ENCODE results near the gene ITGB8. TPM values are rescaled to one million over a fixed set of nuclear protein-coding genes. Genes with fewer than 3 reads are reported as not detected.
A peak's percentile ranks its signal among the peaks of the same experiment; 100 is the strongest.

Gene ITGB8
- total and polyA plus RNA-seq, 2 experiments from 2014 or later, result 3.3 to 9.9 TPM

- H3K4me3 ChIP-seq, result no peak overlapping the region
- no peak overlapping the region for H3K4me2 ChIP-seq (ENCODE audit: unreplicated experiment)
- H3K9me3 ChIP-seq (ENCODE audit: low read depth), result no peaks in the 10 kb centered on the region
- H3F3A ChIP-seq (ENCODE audit: insufficient read depth), result no peaks in the 10 kb centered on the region
- H3K27ac ChIP-seq, result no peak overlapping the region
- no peak overlapping the region for H3K9ac ChIP-seq
- no peak overlapping the region for H2AFZ ChIP-seq
- no peak for TF ChIP-seq EZH2 (IDR thresholded peaks at IDR 0.05; ENCODE audit: insufficient read depth, poor library complexity, severe bottlenecking)
- TF ChIP-seq EZH2phosphoT487 (IDR thresholded peaks at IDR 0.05; ENCODE audit: insufficient read depth, low read depth), result no peak
- no peaks in the 10 kb centered on the region for H4K20me1 ChIP-seq (ENCODE audit: insufficient read depth)
- no peaks in the 10 kb centered on the region for H3K4me1 ChIP-seq (ENCODE audit: insufficient read depth)
- DNase-seq, result no peak
- in situ Hi-C loops (cut with MboI), result no loop called here
- no peaks in the 10 kb centered on the region for H3K79me2 ChIP-seq (ENCODE audit: insufficient read depth)
- no peaks in the 10 kb centered on the region for H3K36me3 ChIP-seq (ENCODE audit: low read depth)
- no peaks in the 10 kb centered on the region for H3K27me3 ChIP-seq (replicated peaks; ENCODE audit: insufficient read depth)
- no peaks in the 10 kb centered on the region for H3K9me2 ChIP-seq (ENCODE audit: insufficient read depth)
- WGBS, 2 experiments (ENCODE audit: low coverage in 1 of 2, low lambda C conversion rate in 2 of 2, missing lambda C conversion rate in 2 of 2), result 61 to 66% methylated on average over 3 of the region's 3 CpGs
Observed at GRCh38 chr7:20293336-20293735, 37.4 kb upstream of the ITGB8 start.

- no peak for DNase-seq
- Histone ChIP-seq H3F3A (ENCODE audit: insufficient read depth) (peaks cover 13% of the 10 kb centered on the region; the same call in 1 of the 2 replicates), H4K20me1 (ENCODE audit: insufficient read depth) (no peaks in the 10 kb centered on the region), H3K36me3 (ENCODE audit: low read depth) (no peaks in the 10 kb centered on the region), H3K9me2 (ENCODE audit: insufficient read depth) (no peaks in the 10 kb centered on the region), H3K79me2 (ENCODE audit: insufficient read depth) (no peaks in the 10 kb centered on the region), H3K9me3 (ENCODE audit: low read depth) (no peaks in the 10 kb centered on the region), H3K27ac (no peak overlapping the region), H3K9ac (no peak overlapping the region), H3K4me1 (ENCODE audit: insufficient read depth) (peaks cover 8% of the 10 kb centered on the region), H3K27me3 (replicated peaks; ENCODE audit: insufficient read depth) (no peaks in the 10 kb centered on the region), H3K4me2 (ENCODE audit: unreplicated experiment) (no peak overlapping the region), H2AFZ (no peak overlapping the region), H3K4me3 (no peak overlapping the region)
- WGBS, 2 experiments (ENCODE audit: low coverage in 1 of 2, low lambda C conversion rate in 2 of 2, missing lambda C conversion rate in 2 of 2), result 90 to 95% methylated on average over 3 of the region's 3 CpGs
- in situ Hi-C loops (cut with MboI), result no loop called here
- no peak for TF ChIP-seq EZH2 (IDR thresholded peaks at IDR 0.05; ENCODE audit: insufficient read depth, poor library complexity, severe bottlenecking)
- no peak for TF ChIP-seq EZH2phosphoT487 (IDR thresholded peaks at IDR 0.05; ENCODE audit: insufficient read depth, low read depth)
Observed at GRCh38 chr7:20296444-20296843, 34.3 kb upstream of the ITGB8 start.

GRCh38 chr7:20296901-20297300 lies 33.8 kb upstream of the ITGB8 start:
- TF ChIP-seq EZH2phosphoT487 (IDR thresholded peaks at IDR 0.05; ENCODE audit: insufficient read depth, low read depth) (no peak), EZH2 (IDR thresholded peaks at IDR 0.05; ENCODE audit: insufficient read depth, poor library complexity, severe bottlenecking) (no peak)
- Histone ChIP-seq H4K20me1 (ENCODE audit: insufficient read depth) (no peaks in the 10 kb centered on the region), H2AFZ (no peak overlapping the region), H3K27me3 (replicated peaks; ENCODE audit: insufficient read depth) (no peaks in the 10 kb centered on the region), H3F3A (ENCODE audit: insufficient read depth) (peaks cover 13% of the 10 kb centered on the region; the same call in 1 of the 2 replicates), H3K9ac (no peak overlapping the region), H3K79me2 (ENCODE audit: insufficient read depth) (no peaks in the 10 kb centered on the region), H3K9me3 (ENCODE audit: low read depth) (no peaks in the 10 kb centered on the region), H3K4me1 (ENCODE audit: insufficient read depth) (peaks cover 12% of the 10 kb centered on the region), H3K9me2 (ENCODE audit: insufficient read depth) (no peaks in the 10 kb centered on the region), H3K36me3 (ENCODE audit: low read depth) (no peaks in the 10 kb centered on the region), H3K4me2 (ENCODE audit: unreplicated experiment) (no peak overlapping the region), H3K4me3 (no peak overlapping the region), H3K27ac (no peak overlapping the region)
- 93 to 94% methylated on average over 3 of the region's 3 CpGs for WGBS, 2 experiments (ENCODE audit: low coverage in 1 of 2, low lambda C conversion rate in 2 of 2, missing lambda C conversion rate in 2 of 2)
- in situ Hi-C loops (cut with MboI), result no loop called here
- DNase-seq, result no peak

- H3K9me2 ChIP-seq (ENCODE audit: insufficient read depth), result no peaks in the 10 kb centered on the region
- H3K4me2 ChIP-seq (ENCODE audit: unreplicated experiment), result no peak overlapping the region
- WGBS, 2 experiments (ENCODE audit: low coverage in 1 of 2, low lambda C conversion rate in 2 of 2, missing lambda C conversion rate in 2 of 2), result 85 to 95% methylated on average over 1 of the region's 1 CpG
- peaks cover 13% of the 10 kb centered on the region; the same call in 1 of the 2 replicates for H3F3A ChIP-seq (ENCODE audit: insufficient read depth)
- DNase-seq, result peak; percentile 21
- no peak overlapping the region for H2AFZ ChIP-seq
- no peaks in the 10 kb centered on the region for H3K27me3 ChIP-seq (replicated peaks; ENCODE audit: insufficient read depth)
- H3K36me3 ChIP-seq (ENCODE audit: low read depth), result no peaks in the 10 kb centered on the region
- no peak overlapping the region for H3K27ac ChIP-seq
- no peak overlapping the region for H3K4me3 ChIP-seq
- TF ChIP-seq EZH2 (IDR thresholded peaks at IDR 0.05; ENCODE audit: insufficient read depth, poor library complexity, severe bottlenecking), result no peak
- no peak for TF ChIP-seq EZH2phosphoT487 (IDR thresholded peaks at IDR 0.05; ENCODE audit: insufficient read depth, low read depth)
- H3K9ac ChIP-seq, result no peak overlapping the region
- in situ Hi-C loops (cut with MboI), result no loop called here
- H3K9me3 ChIP-seq (ENCODE audit: low read depth), result no peaks in the 10 kb centered on the region
- no peaks in the 10 kb centered on the region for H3K79me2 ChIP-seq (ENCODE audit: insufficient read depth)
- no peaks in the 10 kb centered on the region for H4K20me1 ChIP-seq (ENCODE audit: insufficient read depth)
- peaks cover 16% of the 10 kb centered on the region for H3K4me1 ChIP-seq (ENCODE audit: insufficient read depth)
Observed at GRCh38 chr7:20298486-20298901, 32.2 kb upstream of the ITGB8 start.

- no peak overlapping the region for H3K9ac ChIP-seq
- DNase-seq, result no peak
Observed at GRCh38 chr7:20299145-20299544, 31.6 kb upstream of the ITGB8 start.

More at GRCh38 chr7:20299145-20299544, 31.6 kb upstream of the ITGB8 start:
- Histone ChIP-seq H3K9me3 (ENCODE audit: low read depth) (no peaks in the 10 kb centered on the region), H3K9me2 (ENCODE audit: insufficient read depth) (no peaks in the 10 kb centered on the region), H3K27me3 (replicated peaks; ENCODE audit: insufficient read depth) (no peaks in the 10 kb centered on the region), H3F3A (ENCODE audit: insufficient read depth) (peaks cover 13% of the 10 kb centered on the region; the same call in 1 of the 2 replicates), H4K20me1 (ENCODE audit: insufficient read depth) (no peaks in the 10 kb centered on the region), H3K4me2 (ENCODE audit: unreplicated experiment) (no peak overlapping the region), H3K79me2 (ENCODE audit: insufficient read depth) (no peaks in the 10 kb centered on the region), H3K27ac (no peak overlapping the region), H3K4me1 (ENCODE audit: insufficient read depth) (peaks cover 16% of the 10 kb centered on the region), H3K4me3 (no peak overlapping the region), H2AFZ (peak overlapping the region; percentile 84; the same call in 1 of the 2 replicates), H3K36me3 (ENCODE audit: low read depth) (no peaks in the 10 kb centered on the region)
- 93 to 100% methylated on average over 1 of the region's 1 CpG for WGBS, 2 experiments (ENCODE audit: low coverage in 1 of 2, low lambda C conversion rate in 2 of 2, missing lambda C conversion rate in 2 of 2)
- no peak for TF ChIP-seq EZH2phosphoT487 (IDR thresholded peaks at IDR 0.05; ENCODE audit: insufficient read depth, low read depth)
- no peak for TF ChIP-seq EZH2 (IDR thresholded peaks at IDR 0.05; ENCODE audit: insufficient read depth, poor library complexity, severe bottlenecking)
- in situ Hi-C loops (cut with MboI), result no loop called here

Measured in GM23248 (cell line).